Nephron (organoid): Measurements from ENCODE around the gene DCP2.

Experiments
- H3K27ac Mint-ChIP-seq, 3 experiments: 2 replicates each; pipeline ENCODE4 v1.8.0; 2020; ENCODE audit warnings: mixed read lengths in 3 of 3, mild to moderate bottlenecking in 2 of 3, moderate library complexity in 1 of 3
- H3K27me3 Mint-ChIP-seq: 2 replicates; pipeline ENCODE4 v1.8.0; 2021; ENCODE audit warnings: low read depth, mild to moderate bottlenecking, moderate library complexity, mixed read lengths
- H3K36me3 Mint-ChIP-seq: 2 replicates; pipeline ENCODE4 v1.8.0; 2020; ENCODE audit warnings: low read depth, mixed read lengths
- H3K4me1 Mint-ChIP-seq: 2 replicates; pipeline ENCODE4 v1.8.0; 2020; ENCODE audit warnings: mixed read lengths
- H3K4me3 Mint-ChIP-seq, 3 experiments: 2 replicates each; pipeline ENCODE4 v1.8.0; 2020; ENCODE audit warnings: mild to moderate bottlenecking in 3 of 3, mixed read lengths in 3 of 3, moderate library complexity in 2 of 3
- H3K9me3 Mint-ChIP-seq: 2 replicates; pipeline ENCODE4 v1.8.0; 2020; ENCODE audit warnings: mixed read lengths
- TF ChIP-seq, protein P1 (sequence below), 3 experiments: fragments of 200-600 bp; sonication (generic); IDR thresholded peaks; one replicate each; pipeline ENCODE4 v1.5.0; 2021; ENCODE audit warnings: antibody characterized with exemption in 3 of 3; ENCODE audit not compliant: unreplicated experiment in 3 of 3

The DCP2 gene

DNA sequence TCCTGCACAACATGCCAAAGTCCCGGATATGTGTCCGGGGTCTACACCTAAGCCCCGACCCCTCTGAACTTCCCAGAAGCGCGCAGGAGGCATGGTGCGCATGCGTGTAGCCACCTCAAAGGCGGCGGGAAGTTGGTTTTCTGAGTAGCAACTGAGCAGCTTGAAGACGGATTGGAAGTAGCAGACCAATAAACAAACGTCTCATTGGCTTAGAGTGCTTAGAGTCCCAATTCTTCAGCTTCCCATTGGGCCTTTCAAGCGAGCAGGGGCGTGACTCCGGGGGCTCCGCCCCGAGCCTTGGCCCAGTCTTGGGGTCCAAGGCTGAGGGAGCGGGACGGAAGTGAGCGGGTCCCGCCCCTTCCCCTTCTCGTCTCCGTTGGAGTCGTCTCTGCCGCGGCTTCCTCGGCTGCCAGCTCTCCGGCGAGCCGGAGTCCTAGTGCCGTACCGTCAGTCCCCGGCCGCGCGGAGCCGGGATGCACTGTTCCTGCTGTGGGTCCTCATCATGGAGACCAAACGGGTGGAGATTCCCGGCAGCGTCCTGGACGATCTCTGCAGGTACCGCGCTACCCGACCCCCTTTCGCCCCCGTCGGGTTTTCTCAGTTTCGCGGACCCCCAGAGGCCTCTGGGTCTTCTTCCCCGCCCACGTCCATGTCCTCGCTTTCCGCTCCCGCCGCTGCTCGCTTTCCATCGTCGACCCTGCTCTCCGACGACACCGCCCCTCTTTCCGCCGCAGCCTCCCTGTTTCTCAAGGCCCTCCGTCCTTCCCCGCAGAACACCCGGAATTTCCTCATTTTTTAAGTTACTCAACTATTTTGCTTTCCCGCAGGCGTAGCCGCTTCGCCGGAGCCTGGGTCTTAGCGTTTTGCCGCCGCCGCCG, at the start of gene DCP2:
Gene DCP2 (plus strand): TSS at position 367 of the 878 bp plus-strand sequence. CDS start 136 bp downstream, at position 503.
- TF ChIP-seq, protein P1, sequence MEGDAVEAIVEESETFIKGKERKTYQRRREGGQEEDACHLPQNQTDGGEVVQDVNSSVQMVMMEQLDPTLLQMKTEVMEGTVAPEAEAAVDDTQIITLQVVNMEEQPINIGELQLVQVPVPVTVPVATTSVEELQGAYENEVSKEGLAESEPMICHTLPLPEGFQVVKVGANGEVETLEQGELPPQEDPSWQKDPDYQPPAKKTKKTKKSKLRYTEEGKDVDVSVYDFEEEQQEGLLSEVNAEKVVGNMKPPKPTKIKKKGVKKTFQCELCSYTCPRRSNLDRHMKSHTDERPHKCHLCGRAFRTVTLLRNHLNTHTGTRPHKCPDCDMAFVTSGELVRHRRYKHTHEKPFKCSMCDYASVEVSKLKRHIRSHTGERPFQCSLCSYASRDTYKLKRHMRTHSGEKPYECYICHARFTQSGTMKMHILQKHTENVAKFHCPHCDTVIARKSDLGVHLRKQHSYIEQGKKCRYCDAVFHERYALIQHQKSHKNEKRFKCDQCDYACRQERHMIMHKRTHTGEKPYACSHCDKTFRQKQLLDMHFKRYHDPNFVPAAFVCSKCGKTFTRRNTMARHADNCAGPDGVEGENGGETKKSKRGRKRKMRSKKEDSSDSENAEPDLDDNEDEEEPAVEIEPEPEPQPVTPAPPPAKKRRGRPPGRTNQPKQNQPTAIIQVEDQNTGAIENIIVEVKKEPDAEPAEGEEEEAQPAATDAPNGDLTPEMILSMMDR (IDR thresholded peaks at IDR 0.05; ENCODE audit: unreplicated experiment in 3 of 3): no peak
- H3K4me1 Mint-ChIP-seq: peaks cover 49% of the 10 kb centered on the region
- H3K36me3 Mint-ChIP-seq: peaks cover 13% of the 10 kb centered on the region
- H3K27ac Mint-ChIP-seq: peak within 1 kb of the TSS; percentile 92 to 98 (median 94)
- H3K27me3 Mint-ChIP-seq: no peaks in the 10 kb centered on the region
- no peaks in the 10 kb centered on the region for H3K9me3 Mint-ChIP-seq
- peak within 1 kb of the TSS; percentile 94 to 99 (median 96) for H3K4me3 Mint-ChIP-seq

DNA sequence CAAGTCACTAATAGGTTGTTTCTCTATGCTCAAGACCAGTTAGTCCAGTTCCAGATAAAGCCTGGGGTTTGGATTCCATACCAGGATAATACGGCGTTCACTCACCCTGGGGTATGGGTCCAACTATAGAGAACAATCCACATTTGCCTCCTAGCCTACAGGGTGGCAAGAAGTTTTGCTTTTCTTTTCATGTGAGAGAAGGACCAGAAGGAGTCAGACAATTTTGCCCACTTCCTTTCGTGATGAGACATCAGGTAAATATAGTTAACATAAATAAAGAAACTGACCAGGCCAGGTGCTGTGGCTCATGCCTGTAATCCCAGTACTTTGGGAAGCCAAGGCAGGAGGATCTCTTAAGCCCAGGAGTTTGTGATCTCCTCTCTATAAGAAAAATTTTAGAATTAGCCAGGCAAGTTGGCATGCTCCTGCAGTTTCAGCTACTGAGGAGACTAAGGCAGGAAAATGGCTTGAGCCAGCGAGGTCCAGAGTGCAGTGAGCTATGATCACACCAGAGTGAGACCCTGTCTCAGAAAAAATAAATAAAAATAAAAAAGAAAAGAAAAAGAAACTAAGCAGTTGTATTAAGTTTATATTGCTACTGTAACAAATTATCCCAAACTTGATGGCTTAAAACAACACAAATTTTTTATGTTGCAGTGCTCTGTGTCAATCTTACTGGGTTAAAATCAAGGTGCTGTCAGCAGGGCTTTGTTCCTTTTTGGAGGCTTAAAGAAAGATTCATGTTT, 47.1 kb upstream of the DCP2 start:
- Mint-ChIP-seq H3K27me3 (peaks cover 57% of the 10 kb centered on the region), H3K9me3 (no peaks in the 10 kb centered on the region), H3K36me3 (no peaks in the 10 kb centered on the region), H3K4me3 (no peak overlapping the region), H3K27ac (no peak overlapping the region), H3K4me1 (no peaks in the 10 kb centered on the region)
- TF ChIP-seq, protein P1 (IDR thresholded peaks at IDR 0.05; ENCODE audit: unreplicated experiment in 3 of 3): no peak

DNA sequence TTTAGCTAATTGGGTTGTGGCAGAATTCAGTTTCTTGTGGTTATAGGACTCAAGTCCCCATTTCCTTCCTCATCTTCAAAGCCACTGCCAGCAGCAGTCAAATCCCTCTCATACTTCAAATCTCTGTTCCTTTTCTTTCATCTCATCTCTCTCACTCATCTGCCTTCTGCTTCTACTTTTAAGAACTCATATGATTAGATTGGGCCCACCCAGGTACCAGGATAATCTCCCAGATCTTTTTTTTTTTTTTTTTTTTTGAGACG, 46.6 kb upstream of the DCP2 start:
- H3K4me3 Mint-ChIP-seq: no peak overlapping the region
- H3K9me3 Mint-ChIP-seq: no peaks in the 10 kb centered on the region
- TF ChIP-seq, protein P1 (IDR thresholded peaks at IDR 0.05; ENCODE audit: unreplicated experiment in 3 of 3): no peak
- no peaks in the 10 kb centered on the region for H3K36me3 Mint-ChIP-seq
- H3K27ac Mint-ChIP-seq: no peak overlapping the region
- no peaks in the 10 kb centered on the region for H3K4me1 Mint-ChIP-seq
- peaks cover 56% of the 10 kb centered on the region for H3K27me3 Mint-ChIP-seq

DNA sequence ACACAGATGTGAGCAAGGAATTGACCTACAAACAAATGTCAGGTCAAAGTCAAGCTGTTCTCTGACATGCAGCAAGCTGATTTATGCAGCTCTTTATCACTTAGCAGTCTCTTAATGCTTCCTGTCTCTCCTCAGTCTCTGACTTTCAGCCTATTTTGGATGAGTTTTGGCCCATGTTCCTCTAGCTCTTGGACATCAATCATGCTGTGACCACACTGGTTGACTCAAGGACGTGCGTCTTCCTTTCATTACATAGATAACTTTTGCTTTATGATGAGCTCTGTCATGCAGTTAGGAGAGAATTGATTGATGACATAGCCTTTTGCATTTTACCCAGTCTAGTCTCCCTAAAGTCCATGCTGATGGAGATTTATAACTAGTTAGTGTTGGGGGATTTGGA, 45.1 kb upstream of the DCP2 start:
- Mint-ChIP-seq H3K27me3 (peaks cover 56% of the 10 kb centered on the region), H3K27ac (no peak overlapping the region), H3K9me3 (no peaks in the 10 kb centered on the region), H3K36me3 (no peaks in the 10 kb centered on the region), H3K4me3 (no peak overlapping the region), H3K4me1 (no peaks in the 10 kb centered on the region)
- TF ChIP-seq, protein P1 (IDR thresholded peaks at IDR 0.05; ENCODE audit: unreplicated experiment in 3 of 3): no peak

DNA sequence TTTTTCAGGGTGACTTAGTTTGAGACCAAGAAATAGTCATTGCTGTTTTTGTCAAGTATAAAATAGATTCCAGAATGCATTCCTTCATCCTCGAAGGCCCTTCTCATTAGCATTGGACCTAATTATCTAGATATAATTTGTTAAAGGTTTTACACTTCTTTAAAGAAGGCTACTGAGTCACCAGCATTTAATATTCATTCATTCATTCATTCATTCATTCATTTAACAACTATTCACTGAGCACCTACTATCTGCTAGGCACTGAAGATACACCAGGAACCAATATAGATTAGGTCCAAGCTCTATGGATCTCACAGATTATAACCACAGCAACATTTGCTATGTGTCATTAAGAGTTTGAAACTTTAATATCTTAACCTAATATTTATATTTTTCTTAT, 43.5 kb upstream of the DCP2 start:
- H3K4me3 Mint-ChIP-seq: no peak overlapping the region
- peaks cover 49% of the 10 kb centered on the region for H3K27me3 Mint-ChIP-seq
- H3K27ac Mint-ChIP-seq: no peak overlapping the region
- H3K4me1 Mint-ChIP-seq: no peaks in the 10 kb centered on the region
- H3K9me3 Mint-ChIP-seq: no peaks in the 10 kb centered on the region
- TF ChIP-seq, protein P1 (IDR thresholded peaks at IDR 0.05; ENCODE audit: unreplicated experiment in 3 of 3): no peak
- no peaks in the 10 kb centered on the region for H3K36me3 Mint-ChIP-seq
